HCT116 (cell line): ENCODE results near the gene CGRRF1. TPM values are rescaled to one million over a fixed set of nuclear protein-coding genes. Genes with fewer than 3 reads are reported as not detected.

Experiments
- ATAC-seq: fragments of 200-7000 bp; cut with Tn5 transposase; 2 replicates; pipeline ENCODE4 v1.9.1; 2020; ENCODE audit warnings: mild to moderate bottlenecking, moderate library complexity
- BruUV-seq: library from RNA; stranded (reverse); fragments of 400-500 nt; replicated peaks from 2 replicates; lab custom pipeline; 2021; lab: Mats Ljungman, UMichigan
- CTCF ChIA-PET: fragments of 300-600 bp; sonication (Branson Sonifier 250); formaldehyde crosslinking; loops from one replicate; lab custom pipeline; 2021; ENCODE audit warnings: antibody characterized with exemption; lab: Charles Lee
- POLR2A ChIA-PET: fragments of 300-600, 350-600 bp; sonication (Branson Sonifier 250); formaldehyde crosslinking; loops from one replicate; lab custom pipeline; 2021; ENCODE audit warnings: antibody characterized with exemption; lab: Charles Lee
- RAD21 ChIA-PET, 2 experiments: fragments of 300-600 bp; sonication (Branson Sonifier 250); formaldehyde crosslinking; loops; one replicate each; lab custom pipeline; 2023; ENCODE audit warnings: low total read pairs in 2 of 2; ENCODE audit not compliant: uncharacterized antibody in 2 of 2, unreplicated experiment in 2 of 2, low non-redundant PET in 1 of 2; lab: Charles Lee
- DNase-seq: peaks from one replicate; pipeline ENCODE4 v3.0.0-alpha.2; 2010; ENCODE audit warnings: low read depth, low spot score
- H2AFZ ChIP-seq: fragments of 200-600 bp; shearing (Covaris generic), sonication (generic); 2 replicates; pipeline ENCODE4 v1.6.1; 2017; ENCODE audit warnings: low read depth, mixed run types, mixed read lengths, antibody characterized with exemption, low read length; ENCODE audit not compliant: poor library complexity, severe bottlenecking
- H3K27ac ChIP-seq: 2 replicates; pipeline ENCODE4 v1.5.1; 2012; ENCODE audit warnings: low read depth, low read length
- H3K27me3 ChIP-seq: fragments of 200-600 bp; sonication (generic); 2 replicates; pipeline ENCODE4 v1.6.1; 2016; ENCODE audit warnings: mixed run types, low read length, mixed read lengths; ENCODE audit not compliant: insufficient read depth
- H3K36me3 ChIP-seq, 2 experiments: fragments of 200-500 bp in 1 of 2; fragments of 200-600 bp in 1 of 2; sonication (Bioruptor generic) in 1 of 2; sonication (generic) in 1 of 2; 2 replicates each; pipeline versions ENCODE4 v1.5.1 to v1.6.1; 2014 to 2016; ENCODE audit warnings: low read length in 2 of 2, inconsistent platforms in 1 of 2, mixed read lengths in 1 of 2, mixed run types in 1 of 2; ENCODE audit not compliant: insufficient read depth in 2 of 2, control insufficient read depth in 1 of 2
- H3K4me1 ChIP-seq, 2 experiments: fragments of 200-600 bp in 1 of 2; sonication (generic) in 1 of 2; 2 replicates each; pipeline versions ENCODE4 v1.5.1 to v1.6.1; 2012 to 2017; ENCODE audit warnings: low read length in 2 of 2, inconsistent platforms in 1 of 2, mild to moderate bottlenecking in 1 of 2, mixed read lengths in 1 of 2, mixed run types in 1 of 2, moderate library complexity in 1 of 2; ENCODE audit not compliant: insufficient read depth in 2 of 2, control insufficient read depth in 1 of 2
- H3K4me2 ChIP-seq: fragments of 200-600 bp; sonication (generic); 2 replicates; pipeline ENCODE4 v1.6.1; 2017; ENCODE audit warnings: mixed run types, low read length, mixed read lengths
- H3K4me3 ChIP-seq, 2 experiments: fragments of 200-600 bp in 1 of 2; sonication (generic) in 1 of 2; replicated peaks in 1 of 2; 2 replicates each; pipeline ENCODE4 v1.5.1; 2011 to 2016; ENCODE audit warnings: low read length in 2 of 2, control low read depth in 1 of 2, low read depth in 1 of 2, mild to moderate bottlenecking in 1 of 2, mixed read lengths in 1 of 2, mixed run types in 1 of 2
- H3K79me2 ChIP-seq: fragments of 200-600 bp; sonication (generic); 2 replicates; pipeline ENCODE4 v1.6.1; 2017; ENCODE audit warnings: mild to moderate bottlenecking, mixed run types, low read length, moderate library complexity, mixed read lengths; ENCODE audit not compliant: insufficient read depth
- H3K9ac ChIP-seq: fragments of 200-600 bp; sonication (generic); 2 replicates; pipeline ENCODE4 v1.6.1; 2016; ENCODE audit warnings: low read length, mixed read lengths
- H3K9me2 ChIP-seq: fragments of 200-600 bp; sonication (generic), shearing (Covaris generic); 2 replicates; pipeline ENCODE4 v1.6.1; 2017; ENCODE audit warnings: mixed run types, mild to moderate bottlenecking, moderate library complexity; ENCODE audit not compliant: insufficient read depth
- H3K9me3 ChIP-seq, 2 experiments: fragments of 200-500 bp in 1 of 2; fragments of 200-600 bp in 1 of 2; sonication (Bioruptor generic) in 1 of 2; sonication (generic) in 1 of 2; 2 replicates each; pipeline ENCODE4 v1.6.1; 2014 to 2017; ENCODE audit warnings: low read length in 2 of 2, mixed read lengths in 2 of 2, inconsistent platforms in 1 of 2, low read depth in 1 of 2, mild to moderate bottlenecking in 1 of 2, mixed run types in 1 of 2, moderate library complexity in 1 of 2; ENCODE audit not compliant: control insufficient read depth in 1 of 2, insufficient read depth in 1 of 2
- H4K20me1 ChIP-seq: fragments of 200-600 bp; sonication (generic), shearing (Covaris generic); 2 replicates; pipeline ENCODE4 v1.6.1; 2017; ENCODE audit warnings: mixed run types, mild to moderate bottlenecking, moderate library complexity; ENCODE audit not compliant: insufficient read depth
- CTCF ChIP-seq, 3 experiments: fragments of 200-600 bp in 1 of 3; sonication (generic) in 1 of 3; IDR thresholded peaks in 2 of 3; conservative IDR thresholded peaks in 1 of 3; 2 replicates each; pipeline ENCODE4 v1.5.1; 2012 to 2017; ENCODE audit warnings: low read depth in 2 of 3, low read length in 2 of 3, antibody characterized with exemption in 1 of 3, borderline replicate concordance in 1 of 3, control low read depth in 1 of 3, mild to moderate bottlenecking in 1 of 3, mixed read lengths in 1 of 3, mixed run types in 1 of 3, moderate library complexity in 1 of 3; ENCODE audit not compliant: insufficient read depth in 1 of 3
- POLR2A ChIP-seq: IDR thresholded peaks from 2 replicates; pipeline ENCODE4 v1.7.0; 2011; ENCODE audit warnings: borderline replicate concordance; ENCODE audit not compliant: insufficient read depth, insufficient read length; ENCODE audit errors: extremely low read depth
- RAD21 ChIP-seq: IDR thresholded peaks from 2 replicates; pipeline ENCODE4 v1.6.1; 2012; ENCODE audit warnings: low read depth, mild to moderate bottlenecking
- intact Hi-C: fragments of 100-400 bp; cut with micrococcal nuclease; formaldehyde crosslinking; loops from 2 replicates; pipeline ENCODE4 v1.10.0; 2022
- total RNA-seq: library from RNA; stranded (reverse); gene quantifications from one replicate; pipeline ENCODE4 v1.2.1, GENCODE V29; 2021; ENCODE audit not compliant: unreplicated experiment

The CGRRF1 gene
- total RNA-seq, 1 experiment from 2014 or later: 15.9 TPM

DNA sequence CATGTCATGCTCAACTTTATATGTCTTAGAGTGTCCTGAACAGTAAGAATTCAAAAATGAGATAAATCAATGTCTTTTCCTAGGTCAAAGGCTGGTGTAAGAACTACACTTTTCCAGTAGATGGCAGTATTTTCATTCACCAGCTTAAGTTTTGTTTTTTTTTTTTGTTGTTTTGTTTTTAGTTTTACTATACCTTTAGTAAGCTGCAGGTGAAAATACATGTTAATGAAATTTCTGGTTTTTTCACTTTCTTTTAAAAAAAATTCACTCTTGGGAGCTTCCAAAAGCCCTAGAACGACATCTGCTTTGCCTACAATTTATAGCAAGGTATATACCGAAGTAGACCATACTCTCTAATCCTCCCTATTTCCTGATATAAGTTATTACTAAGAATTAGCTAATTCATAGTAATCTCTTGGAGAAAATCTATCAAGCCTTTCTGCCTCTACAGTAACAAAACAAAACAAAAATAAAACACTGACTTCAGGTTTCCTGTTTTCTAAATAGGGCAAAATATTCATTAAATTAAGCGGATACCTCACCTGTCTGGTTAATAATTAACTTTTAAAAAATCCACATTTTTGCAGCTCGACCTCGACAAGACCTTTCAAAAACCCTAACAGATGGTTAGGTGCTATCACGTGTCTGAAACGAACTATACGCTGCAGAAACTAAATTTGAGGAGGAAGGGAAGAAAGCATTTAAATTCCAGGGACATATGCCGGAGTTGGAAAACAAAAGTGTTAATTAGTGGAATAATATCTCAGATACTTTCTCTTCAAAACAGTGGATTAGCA is 54.6 kb downstream of the CGRRF1 start:
- intact Hi-C loops: loop anchor here (1.0 to 2.0 kb wide), 4 partner anchors 127 to 329 kb away; no protein-coding TSS in a partner anchor
- Histone ChIP-seq H3K36me3 (no peaks in the 10 kb centered on the region), H3K79me2 (peaks cover 5% of the 10 kb centered on the region; the same call in 1 of the 2 replicates), H3K27ac (peak overlapping the region; percentile 74; the same call in 1 of the 2 replicates), H3K4me1 (peaks cover 10 to 32% of the 10 kb centered on the region in 2 experiments), H3K9me2 (no peaks in the 10 kb centered on the region), H3K9ac (peak overlapping the region; percentile 76), H3K4me3 (peak overlapping the region; percentile 61 to 73), H2AFZ (peak overlapping the region; percentile 12), H3K9me3 (no peaks in the 10 kb centered on the region), H4K20me1 (no peaks in the 10 kb centered on the region), H3K27me3 (no peaks in the 10 kb centered on the region), H3K4me2 (peak overlapping the region; percentile 96)
- TF ChIP-seq CTCF (IDR thresholded peaks at IDR 0.05 in 2 of 3, conservative IDR thresholded peaks at IDR 0.05 in 1 of 3; ENCODE audit: borderline replicate concordance in 1 of 3, insufficient read depth in 1 of 3, low read depth in 2 of 3, low read length in 2 of 3) (peak; percentile 56 to 88 (median 86)), POLR2A (no peak), RAD21 (peak; percentile 84)
- ChIA-PET CTCF (interaction anchor here (0.5 to 5.4 kb wide), 23 partner anchors 8 to 597 kb away, joined by 3 to 131 read pairs (median 4); partner anchors contain the start of genes CGRRF1 and GMFB), POLR2A (interaction anchor here (1.4 to 3.8 kb wide), 2 partner anchors 209 to 242 kb away, joined by 5 to 24 read pairs; no protein-coding TSS in a partner anchor), RAD21 (interaction anchor here (0.8 to 3.0 kb wide), 8 partner anchors 76 to 242 kb away, joined by 3 to 16 read pairs (median 4); no protein-coding TSS in a partner anchor)
- TSS peak; percentile 84 for BruUV-seq
- DNase-seq: no peak
- ATAC-seq: no peak
